PFSK-1 (cell line): Measurements from ENCODE around the gene IDI2.

Source experiments
- FOXP2 ChIP-seq: optimal IDR thresholded peaks from 2 replicates; pipeline ENCODE3; 2011; ENCODE audit warnings: borderline replicate concordance, control low read depth, inconsistent platforms; ENCODE audit not compliant: insufficient read depth; ENCODE audit errors: extremely low read length, extremely low read depth
- POLR2AphosphoS5 ChIP-seq: IDR thresholded peaks from 2 replicates; pipeline ENCODE4 v1.6.1; 2012; ENCODE audit warnings: low read depth, mild to moderate bottlenecking, control low read depth, low read length, moderate library complexity
- SIN3A ChIP-seq: IDR thresholded peaks from 2 replicates; pipeline ENCODE4 v1.6.1; 2012; ENCODE audit warnings: mild to moderate bottlenecking, low read length, moderate library complexity, borderline replicate concordance; ENCODE audit not compliant: insufficient read depth
- TAF1 ChIP-seq: IDR thresholded peaks from 2 replicates; pipeline ENCODE4 v1.6.1; 2012; ENCODE audit warnings: low read length, control low read depth, borderline replicate concordance; ENCODE audit not compliant: insufficient read depth
- TF ChIP-seq, protein P1 (sequence below), 2 experiments: IDR thresholded peaks; 2 replicates each; pipeline versions ENCODE4 v1.6.1 to v1.8.0; 2011 to 2012; ENCODE audit warnings: low read depth in 2 of 2, low read length in 2 of 2, control low read depth in 1 of 2, inconsistent platforms in 1 of 2, mild to moderate bottlenecking in 1 of 2, moderate library complexity in 1 of 2; ENCODE audit not compliant: insufficient read depth in 1 of 2

IDI2 gene

GRCh38 chr10:1050554-1050953, 24.9 kb upstream of the IDI2 start:
- TF ChIP-seq TAF1 (no peak), POLR2AphosphoS5 (no peak), SIN3A (no peak), FOXP2 (no peak)
- TF ChIP-seq, protein P1, sequence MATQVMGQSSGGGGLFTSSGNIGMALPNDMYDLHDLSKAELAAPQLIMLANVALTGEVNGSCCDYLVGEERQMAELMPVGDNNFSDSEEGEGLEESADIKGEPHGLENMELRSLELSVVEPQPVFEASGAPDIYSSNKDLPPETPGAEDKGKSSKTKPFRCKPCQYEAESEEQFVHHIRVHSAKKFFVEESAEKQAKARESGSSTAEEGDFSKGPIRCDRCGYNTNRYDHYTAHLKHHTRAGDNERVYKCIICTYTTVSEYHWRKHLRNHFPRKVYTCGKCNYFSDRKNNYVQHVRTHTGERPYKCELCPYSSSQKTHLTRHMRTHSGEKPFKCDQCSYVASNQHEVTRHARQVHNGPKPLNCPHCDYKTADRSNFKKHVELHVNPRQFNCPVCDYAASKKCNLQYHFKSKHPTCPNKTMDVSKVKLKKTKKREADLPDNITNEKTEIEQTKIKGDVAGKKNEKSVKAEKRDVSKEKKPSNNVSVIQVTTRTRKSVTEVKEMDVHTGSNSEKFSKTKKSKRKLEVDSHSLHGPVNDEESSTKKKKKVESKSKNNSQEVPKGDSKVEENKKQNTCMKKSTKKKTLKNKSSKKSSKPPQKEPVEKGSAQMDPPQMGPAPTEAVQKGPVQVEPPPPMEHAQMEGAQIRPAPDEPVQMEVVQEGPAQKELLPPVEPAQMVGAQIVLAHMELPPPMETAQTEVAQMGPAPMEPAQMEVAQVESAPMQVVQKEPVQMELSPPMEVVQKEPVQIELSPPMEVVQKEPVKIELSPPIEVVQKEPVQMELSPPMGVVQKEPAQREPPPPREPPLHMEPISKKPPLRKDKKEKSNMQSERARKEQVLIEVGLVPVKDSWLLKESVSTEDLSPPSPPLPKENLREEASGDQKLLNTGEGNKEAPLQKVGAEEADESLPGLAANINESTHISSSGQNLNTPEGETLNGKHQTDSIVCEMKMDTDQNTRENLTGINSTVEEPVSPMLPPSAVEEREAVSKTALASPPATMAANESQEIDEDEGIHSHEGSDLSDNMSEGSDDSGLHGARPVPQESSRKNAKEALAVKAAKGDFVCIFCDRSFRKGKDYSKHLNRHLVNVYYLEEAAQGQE (IDR thresholded peaks at IDR 0.05; ENCODE audit: insufficient read depth in 1 of 2, low read depth in 2 of 2, low read length in 2 of 2), result no peak

DNA sequence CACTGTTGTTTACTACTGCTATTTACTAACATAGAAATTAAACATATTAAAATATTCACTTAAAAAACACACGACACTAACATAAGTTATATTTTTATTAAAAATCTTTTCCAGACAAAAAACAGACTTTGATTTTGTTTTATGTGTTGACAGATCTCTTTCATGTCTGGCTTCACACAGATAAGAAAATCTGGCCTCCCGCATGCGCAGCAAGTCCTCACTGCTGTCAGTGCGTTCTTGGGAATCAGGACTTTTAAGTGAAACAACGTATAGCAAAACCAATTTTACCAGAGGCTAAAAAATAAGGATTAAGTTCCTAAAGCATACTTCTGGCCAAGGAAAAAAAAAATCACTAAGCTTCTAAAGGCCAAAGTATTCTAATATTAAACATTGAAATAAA, 24.5 kb upstream of the IDI2 start:
- TF ChIP-seq TAF1, result no peak
- no peak for TF ChIP-seq SIN3A
- no peak for TF ChIP-seq POLR2AphosphoS5
- TF ChIP-seq, protein P1 (IDR thresholded peaks at IDR 0.05; ENCODE audit: insufficient read depth in 1 of 2, low read depth in 2 of 2, low read length in 2 of 2), result no peak
- no peak for TF ChIP-seq FOXP2

- TF ChIP-seq TAF1 (no peak), FOXP2 (no peak), POLR2AphosphoS5 (peak; percentile 8; the same call in 1 of the 2 replicates)
- TF ChIP-seq, protein P1 (IDR thresholded peaks at IDR 0.05; ENCODE audit: insufficient read depth in 1 of 2, low read depth in 2 of 2, low read length in 2 of 2), result no peak
These were observed 23.8 kb upstream of the IDI2 start for GRCh38 chr10:1049425-1049958.

DNA sequence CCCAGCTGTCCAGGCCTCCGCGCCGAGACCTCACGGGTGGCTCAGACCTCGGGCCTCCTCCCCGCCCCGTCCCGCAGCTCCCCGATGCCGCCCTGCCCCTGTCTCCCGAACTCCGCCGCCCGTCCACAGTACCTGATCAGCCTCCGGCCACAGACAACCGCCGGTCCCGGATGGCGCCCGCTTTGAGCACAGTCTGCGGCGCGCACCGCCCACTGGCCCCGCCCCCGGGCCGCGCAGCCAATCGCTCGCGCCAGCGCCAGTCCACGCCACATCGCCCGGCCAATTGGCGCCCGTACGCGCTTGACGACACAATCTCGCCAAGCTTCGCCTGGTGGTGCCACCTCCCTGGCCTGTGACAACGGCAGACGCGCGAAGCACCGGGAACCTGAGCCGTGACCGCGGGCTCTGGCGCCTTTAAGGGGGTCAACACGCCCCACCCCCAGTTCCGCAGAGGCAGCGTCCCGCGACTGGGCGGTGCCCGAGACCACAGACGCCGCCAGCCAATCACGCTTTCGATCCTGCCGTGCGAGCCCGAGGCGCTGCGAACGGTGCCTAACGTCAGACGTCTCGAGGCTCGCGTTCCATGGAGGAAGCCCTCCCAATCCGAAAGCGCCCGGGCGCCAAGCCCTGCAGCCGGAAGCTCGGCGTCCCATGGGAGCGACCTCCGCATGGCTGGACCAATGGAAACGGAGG, 23.2 kb upstream of the IDI2 start, which contains the start of gene IDI1:
Gene IDI1 (minus strand): TSS at position 388 of the 693 bp plus-strand sequence. CDS start 116 bp downstream, at position 272.
- no peak; the same call in none of the 2 replicates for TF ChIP-seq TAF1
- peak; percentile 90 for TF ChIP-seq POLR2AphosphoS5
- TF ChIP-seq, protein P1 (IDR thresholded peaks at IDR 0.05; ENCODE audit: insufficient read depth in 1 of 2, low read depth in 2 of 2, low read length in 2 of 2), result 0 out of 4 replicates have a peak, but pooled peaks of 1 of the 2 experiments have one; percentile 44
- peak; percentile 91 for TF ChIP-seq FOXP2
- peak; percentile 43; the same call in 1 of the 2 replicates for TF ChIP-seq SIN3A

DNA sequence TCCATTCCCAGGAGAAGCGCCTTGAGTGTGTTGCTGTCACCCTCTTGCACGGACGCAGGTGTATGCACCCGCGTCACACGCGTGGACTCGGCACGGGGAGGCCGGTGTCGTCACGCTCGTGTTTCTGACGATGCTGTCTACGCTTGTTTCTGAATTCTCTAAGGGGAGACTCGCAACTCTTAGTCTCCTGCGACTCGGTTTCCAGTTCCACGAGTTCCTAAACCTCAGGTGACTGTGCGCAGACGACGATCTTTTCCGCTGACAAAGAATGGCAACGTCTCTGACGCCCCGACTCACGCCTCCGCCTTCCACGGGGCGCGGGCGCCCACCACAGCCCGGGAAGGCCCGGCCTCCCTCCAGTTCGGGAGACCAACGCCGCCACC, 22.7 kb upstream of the IDI2 start:
- TF ChIP-seq SIN3A (no peak), FOXP2 (no peak), POLR2AphosphoS5 (no peak), TAF1 (no peak)
- TF ChIP-seq, protein P1 (IDR thresholded peaks at IDR 0.05; ENCODE audit: insufficient read depth in 1 of 2, low read depth in 2 of 2, low read length in 2 of 2), result no peak
